Panc1 (cell line): ENCODE measurements around the gene TMEM151B.

Experiments used
- CTCF ChIP-seq: fragments of 450-650 bp; IDR thresholded peaks from 2 replicates; pipeline ENCODE4 v1.5.1; 2017; ENCODE audit warnings: mild to moderate bottlenecking
- POLR2AphosphoS5 ChIP-seq: IDR thresholded peaks from 2 replicates; pipeline ENCODE4 v1.6.1; 2012; ENCODE audit warnings: mild to moderate bottlenecking, low read depth, low read length, moderate library complexity
- REST ChIP-seq, 2 experiments: IDR thresholded peaks; 2 replicates each; pipeline ENCODE4 v1.6.1; 2011 to 2012; ENCODE audit warnings: low read depth in 2 of 2, control low read depth in 1 of 2, low read length in 1 of 2, mild to moderate bottlenecking in 1 of 2, moderate library complexity in 1 of 2; ENCODE audit not compliant: insufficient read depth in 1 of 2
- TCF7L2 ChIP-seq: IDR thresholded peaks from 2 replicates; pipeline ENCODE4 v1.6.1; 2011; ENCODE audit warnings: mild to moderate bottlenecking, low read depth, low read length, inconsistent platforms

- TF ChIP-seq CTCF (peak; percentile 98), POLR2AphosphoS5 (peak; percentile 66; the same call in 1 of the 2 replicates), REST (IDR thresholded peaks at IDR 0.05; ENCODE audit: insufficient read depth in 1 of 2, low read depth in 2 of 2, low read length in 1 of 2) (no peak), TCF7L2 (no peak)
Observed at GRCh38 chr6:44237813-44238433, 32.3 kb upstream of the TMEM151B start.
